IMR-90 (cell line): ENCODE data around the gene PPP3R2.

Experiments used
- BHLHE40 ChIP-seq: fragments of 150-350 bp; IDR thresholded peaks from 2 replicates; pipeline ENCODE4 v1.6.1; 2016; ENCODE audit warnings: mild to moderate bottlenecking, low read depth, low read length
- CEBPB ChIP-seq: IDR thresholded peaks from 2 replicates; pipeline ENCODE4 v1.6.1; 2012; ENCODE audit warnings: low read depth, low read length, improper control_type of control experiment
- CHD1 ChIP-seq: IDR thresholded peaks from 2 replicates; pipeline ENCODE4 v1.6.1; 2012; ENCODE audit warnings: low read depth, low read length, improper control_type of control experiment
- ELK1 ChIP-seq: fragments of 150-350 bp; IDR thresholded peaks from 2 replicates; pipeline ENCODE4 v1.6.1; 2016; ENCODE audit warnings: low read depth, mild to moderate bottlenecking, low read length, moderate library complexity, borderline replicate concordance
- FOS ChIP-seq: fragments of 150-350 bp; IDR thresholded peaks from 2 replicates; pipeline ENCODE4 v1.6.1; 2016; ENCODE audit warnings: low read depth, low read length
- MAFK ChIP-seq: IDR thresholded peaks from 2 replicates; pipeline ENCODE4 v1.6.1; 2012; ENCODE audit warnings: low read depth, low read length, improper control_type of control experiment
- MAZ ChIP-seq: IDR thresholded peaks from 2 replicates; pipeline ENCODE4 v1.6.1; 2012; ENCODE audit warnings: low read depth, mild to moderate bottlenecking, low read length, improper control_type of control experiment, moderate library complexity, borderline replicate concordance
- MXI1 ChIP-seq: IDR thresholded peaks from 2 replicates; pipeline ENCODE4 v1.6.1; 2012; ENCODE audit warnings: low read depth, mild to moderate bottlenecking, low read length, moderate library complexity, borderline replicate concordance
- POLR2A ChIP-seq: IDR thresholded peaks from 2 replicates; pipeline ENCODE4 v1.6.1; 2012; ENCODE audit warnings: mild to moderate bottlenecking, low read depth, low read length
- RAD21 ChIP-seq: IDR thresholded peaks from 2 replicates; pipeline ENCODE4 v1.6.1; 2012; ENCODE audit warnings: low read length, improper control_type of control experiment
- RFX5 ChIP-seq: IDR thresholded peaks from 2 replicates; pipeline ENCODE4 v1.8.0; 2012; ENCODE audit warnings: low read depth, mild to moderate bottlenecking, low read length, moderate library complexity
- TF ChIP-seq, protein P1 (sequence below): conservative IDR thresholded peaks from 2 replicates; pipeline ENCODE4 v1.5.1; 2012; ENCODE audit warnings: mild to moderate bottlenecking, low read depth, low read length, improper control_type of control experiment
- TF ChIP-seq, protein P2 (sequence below): fragments of 150-350 bp; IDR thresholded peaks from 2 replicates; pipeline ENCODE4 v1.6.1; 2017; ENCODE audit warnings: mild to moderate bottlenecking, antibody characterized with exemption, low read length, low read depth

- no peak for TF ChIP-seq ELK1
- TF ChIP-seq, protein P1, sequence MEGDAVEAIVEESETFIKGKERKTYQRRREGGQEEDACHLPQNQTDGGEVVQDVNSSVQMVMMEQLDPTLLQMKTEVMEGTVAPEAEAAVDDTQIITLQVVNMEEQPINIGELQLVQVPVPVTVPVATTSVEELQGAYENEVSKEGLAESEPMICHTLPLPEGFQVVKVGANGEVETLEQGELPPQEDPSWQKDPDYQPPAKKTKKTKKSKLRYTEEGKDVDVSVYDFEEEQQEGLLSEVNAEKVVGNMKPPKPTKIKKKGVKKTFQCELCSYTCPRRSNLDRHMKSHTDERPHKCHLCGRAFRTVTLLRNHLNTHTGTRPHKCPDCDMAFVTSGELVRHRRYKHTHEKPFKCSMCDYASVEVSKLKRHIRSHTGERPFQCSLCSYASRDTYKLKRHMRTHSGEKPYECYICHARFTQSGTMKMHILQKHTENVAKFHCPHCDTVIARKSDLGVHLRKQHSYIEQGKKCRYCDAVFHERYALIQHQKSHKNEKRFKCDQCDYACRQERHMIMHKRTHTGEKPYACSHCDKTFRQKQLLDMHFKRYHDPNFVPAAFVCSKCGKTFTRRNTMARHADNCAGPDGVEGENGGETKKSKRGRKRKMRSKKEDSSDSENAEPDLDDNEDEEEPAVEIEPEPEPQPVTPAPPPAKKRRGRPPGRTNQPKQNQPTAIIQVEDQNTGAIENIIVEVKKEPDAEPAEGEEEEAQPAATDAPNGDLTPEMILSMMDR = no peak
- no peak for TF ChIP-seq RAD21
- no peak for TF ChIP-seq CEBPB
- TF ChIP-seq POLR2A = no peak
- TF ChIP-seq, protein P2, sequence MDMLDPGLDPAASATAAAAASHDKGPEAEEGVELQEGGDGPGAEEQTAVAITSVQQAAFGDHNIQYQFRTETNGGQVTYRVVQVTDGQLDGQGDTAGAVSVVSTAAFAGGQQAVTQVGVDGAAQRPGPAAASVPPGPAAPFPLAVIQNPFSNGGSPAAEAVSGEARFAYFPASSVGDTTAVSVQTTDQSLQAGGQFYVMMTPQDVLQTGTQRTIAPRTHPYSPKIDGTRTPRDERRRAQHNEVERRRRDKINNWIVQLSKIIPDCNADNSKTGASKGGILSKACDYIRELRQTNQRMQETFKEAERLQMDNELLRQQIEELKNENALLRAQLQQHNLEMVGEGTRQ = no peak
- no peak for TF ChIP-seq CHD1
- TF ChIP-seq BHLHE40 = no peak
- no peak for TF ChIP-seq MAZ
- TF ChIP-seq RFX5 = no peak
- TF ChIP-seq FOS = no peak; the same call in 1 of the 2 replicates
- no peak for TF ChIP-seq MXI1
- no peak for TF ChIP-seq MAFK
Measured at GRCh38 chr9:101587332-101588043, 7.3 kb downstream of the PPP3R2 start.
